ENCODE measurements around the gene C2orf74.
A peak's percentile ranks its signal among the peaks of the same experiment; 100 is the strongest.
"Not testable (repeated sequence)": the region's sequence is repeated elsewhere in the genome, so short reads cannot be mapped to it uniquely, and the experiment has no call there.

The C2orf74 gene

GRCh38 chr2:61161888-61162287 is at the start of gene C2orf74:
C2orf74 (plus strand) TSS chr2:61162188; CDS start chr2:61162515, 327 bp downstream.
- no peak for DNase-seq (ENCODE audit: low read depth in 4 of 4, low spot score in 1 of 4)

- DNase-seq (ENCODE audit: low read depth in 4 of 4, low spot score in 1 of 4) = no peak
Measured at GRCh38 chr2:61114147-61114546, 47.8 kb upstream of the C2orf74 start.

DNA sequence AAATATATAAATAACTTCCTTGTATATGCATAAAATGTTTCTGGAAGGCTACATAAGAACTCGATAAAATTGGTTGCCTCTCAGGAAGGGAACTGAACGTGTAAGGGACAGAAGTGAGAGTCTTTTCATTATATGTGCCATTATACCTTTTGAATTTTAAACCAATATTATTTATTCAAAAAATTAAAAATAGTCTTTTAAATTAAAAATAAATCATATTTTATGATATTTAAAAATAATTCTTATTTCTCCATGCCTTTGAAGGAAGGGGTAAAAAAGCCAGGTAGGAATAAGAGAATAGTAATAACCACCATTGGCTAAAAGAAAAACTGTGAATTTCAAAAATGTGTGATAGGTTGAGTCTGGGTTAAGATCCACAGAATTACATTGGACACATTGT is 45.7 kb upstream of the C2orf74 start:
- no peak for DNase-seq (ENCODE audit: low read depth in 4 of 4, low spot score in 1 of 4)

- no peak for DNase-seq (ENCODE audit: low read depth in 4 of 4, low spot score in 1 of 4)
Measured at GRCh38 chr2:61117534-61117933, 44.5 kb upstream of the C2orf74 start.

DNA sequence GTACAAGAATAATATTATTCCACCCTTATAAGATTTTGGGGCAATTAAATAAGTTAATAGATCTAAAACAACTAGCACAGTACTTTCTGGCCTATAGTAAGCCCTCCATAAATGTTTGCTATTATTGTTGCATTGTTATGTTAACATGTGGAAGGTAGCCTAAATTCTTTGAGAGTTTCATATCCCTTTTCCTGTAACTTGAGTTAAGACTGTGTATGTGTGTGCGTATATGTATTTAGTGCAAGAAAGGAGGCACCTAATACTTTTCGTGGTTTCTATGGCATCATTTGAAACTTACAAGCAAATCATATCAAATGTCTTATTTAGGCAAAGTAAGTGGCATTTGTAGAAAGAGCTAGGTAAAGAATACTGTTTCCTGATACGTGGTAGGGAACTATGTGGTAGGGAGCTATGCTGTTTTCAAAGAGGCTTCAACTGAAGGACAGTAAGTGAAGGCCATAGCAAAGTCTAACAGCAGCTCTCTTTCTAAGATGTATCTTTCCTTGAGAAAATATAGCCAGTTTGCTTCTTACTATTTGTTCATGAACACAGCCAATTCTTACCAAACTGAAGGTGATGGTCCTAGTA is 36.8 kb upstream of the C2orf74 start:
- no peak for DNase-seq (ENCODE audit: low read depth in 4 of 4, low spot score in 1 of 4)

DNA sequence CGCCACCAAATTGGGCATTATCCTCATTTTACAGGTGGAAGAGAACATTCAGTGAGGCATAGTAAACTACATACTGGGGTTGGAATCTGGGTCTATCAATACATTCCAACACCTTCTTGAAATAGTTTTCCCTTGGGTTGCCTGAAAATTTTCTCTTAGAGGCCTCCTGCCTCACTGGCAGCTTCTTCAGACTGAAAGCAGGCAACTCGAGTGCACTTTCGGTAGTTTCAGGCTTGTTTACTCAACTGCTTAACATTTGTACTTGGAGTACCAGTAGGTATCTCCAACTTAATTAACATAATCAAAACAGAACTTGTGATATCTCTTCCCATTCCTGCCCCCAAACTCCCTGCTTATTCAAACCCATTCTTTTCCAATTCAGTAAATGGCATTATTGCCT is 36.2 kb upstream of the C2orf74 start:
- no peak for DNase-seq (ENCODE audit: low read depth in 4 of 4, low spot score in 1 of 4)

DNA sequence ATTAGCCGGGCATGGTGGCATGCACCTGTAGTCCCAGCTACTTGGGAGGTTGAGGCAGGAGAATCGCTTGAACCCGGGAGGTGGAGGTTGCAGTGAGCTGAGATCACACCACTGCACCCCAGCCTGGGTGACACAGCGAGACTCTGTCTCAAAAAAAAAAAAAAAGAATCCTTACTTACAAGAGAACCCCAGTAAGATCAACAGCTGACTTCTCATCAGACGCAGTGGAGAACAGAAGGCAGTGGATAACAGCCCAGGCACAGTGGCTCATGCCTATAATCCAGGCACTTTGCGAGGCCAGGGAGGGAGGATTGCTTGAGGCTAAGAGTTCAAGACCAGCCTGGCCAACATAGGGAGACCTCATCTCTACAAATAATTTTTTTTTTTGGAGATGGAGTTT is 33.9 kb upstream of the C2orf74 start:
- DNase-seq (ENCODE audit: low read depth in 4 of 4, low spot score in 1 of 4) = not testable (repeated sequence)

- no peak for DNase-seq (ENCODE audit: low read depth in 4 of 4, low spot score in 1 of 4)
Measured at GRCh38 chr2:61134141-61134540, 27.8 kb upstream of the C2orf74 start.

DNA sequence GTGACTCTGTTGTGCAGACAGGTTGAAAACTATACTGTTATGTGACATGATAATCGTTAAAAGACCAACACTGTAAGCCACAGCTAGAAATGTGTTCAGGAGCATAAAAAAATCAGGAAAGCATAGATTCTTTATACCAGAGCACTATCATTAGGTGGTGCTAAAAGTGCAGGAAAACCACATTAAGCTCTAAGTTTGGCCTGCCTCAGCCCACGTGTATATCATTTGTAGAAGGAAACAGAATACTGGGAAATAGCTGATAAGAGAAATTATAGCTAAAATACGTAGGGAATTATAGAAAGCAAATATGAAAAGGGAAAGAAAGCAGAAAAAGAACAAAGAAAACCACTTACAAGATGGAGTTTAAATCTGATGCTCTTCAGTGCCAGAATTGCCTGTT is 26.5 kb upstream of the C2orf74 start:
- DNase-seq (ENCODE audit: low read depth in 4 of 4, low spot score in 1 of 4) = no peak

- DNase-seq (ENCODE audit: low read depth in 4 of 4, low spot score in 1 of 4) = no peak
Measured at GRCh38 chr2:61138859-61139258, 23.1 kb upstream of the C2orf74 start.

GRCh38 chr2:61141151-61141550 is 20.8 kb upstream of the C2orf74 start:
- no peak for DNase-seq (ENCODE audit: low read depth in 4 of 4, low spot score in 1 of 4)

GRCh38 chr2:61144697-61145268 is 17.2 kb upstream of the C2orf74 start:
- peak; percentile 87 to 92 (median 90) for DNase-seq (ENCODE audit: low read depth in 4 of 4, low spot score in 1 of 4)

DNA sequence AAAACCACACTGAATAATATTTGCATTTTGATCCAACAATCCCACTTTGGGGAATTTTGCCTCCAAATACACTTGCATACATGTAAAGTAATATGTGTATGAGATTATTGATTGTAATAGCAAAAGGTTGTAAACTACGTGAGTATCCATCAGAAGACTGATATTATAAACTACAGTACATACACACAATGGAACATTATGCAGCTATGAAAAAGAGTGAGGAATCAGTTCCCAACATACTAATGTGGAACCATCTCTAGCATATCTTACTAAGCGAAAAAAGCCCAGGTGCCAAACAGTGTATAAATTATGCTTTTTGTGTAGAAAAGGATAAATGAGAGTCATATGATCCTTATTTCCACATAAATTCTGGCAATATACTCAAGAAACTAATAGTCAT is 16.0 kb upstream of the C2orf74 start:
- no peak for DNase-seq (ENCODE audit: low read depth in 4 of 4, low spot score in 1 of 4)

- not testable (repeated sequence) for DNase-seq (ENCODE audit: low read depth in 4 of 4, low spot score in 1 of 4)
Measured at GRCh38 chr2:61148091-61148490, 13.9 kb upstream of the C2orf74 start.

GRCh38 chr2:61149074-61149473 is 12.9 kb upstream of the C2orf74 start:
- DNase-seq (ENCODE audit: low read depth in 4 of 4, low spot score in 1 of 4) = no peak

DNA sequence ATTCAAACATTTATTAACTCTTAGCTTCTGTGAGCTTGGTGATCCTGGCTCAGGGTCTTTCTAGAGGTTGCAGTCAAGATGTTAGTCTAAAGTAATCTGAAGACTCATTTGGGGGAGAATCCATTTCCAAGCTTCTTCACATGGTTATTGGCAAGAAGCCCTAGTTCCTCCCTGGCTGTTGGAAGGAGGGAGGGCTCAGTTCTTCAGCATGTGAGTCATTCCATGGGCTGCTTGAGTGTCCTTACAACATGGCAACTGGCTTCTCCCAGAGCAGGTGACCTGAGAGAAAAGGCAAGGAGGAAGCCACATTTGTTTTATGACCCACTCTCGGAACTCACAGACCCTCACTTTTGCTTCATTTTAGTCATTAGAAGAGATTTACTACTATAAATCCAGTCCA is 10.6 kb upstream of the C2orf74 start:
- no peak for DNase-seq (ENCODE audit: low read depth in 4 of 4, low spot score in 1 of 4)

- no peak for DNase-seq (ENCODE audit: low read depth in 4 of 4, low spot score in 1 of 4)
Measured at GRCh38 chr2:61157371-61158003, 4.5 kb upstream of the C2orf74 start.

DNA sequence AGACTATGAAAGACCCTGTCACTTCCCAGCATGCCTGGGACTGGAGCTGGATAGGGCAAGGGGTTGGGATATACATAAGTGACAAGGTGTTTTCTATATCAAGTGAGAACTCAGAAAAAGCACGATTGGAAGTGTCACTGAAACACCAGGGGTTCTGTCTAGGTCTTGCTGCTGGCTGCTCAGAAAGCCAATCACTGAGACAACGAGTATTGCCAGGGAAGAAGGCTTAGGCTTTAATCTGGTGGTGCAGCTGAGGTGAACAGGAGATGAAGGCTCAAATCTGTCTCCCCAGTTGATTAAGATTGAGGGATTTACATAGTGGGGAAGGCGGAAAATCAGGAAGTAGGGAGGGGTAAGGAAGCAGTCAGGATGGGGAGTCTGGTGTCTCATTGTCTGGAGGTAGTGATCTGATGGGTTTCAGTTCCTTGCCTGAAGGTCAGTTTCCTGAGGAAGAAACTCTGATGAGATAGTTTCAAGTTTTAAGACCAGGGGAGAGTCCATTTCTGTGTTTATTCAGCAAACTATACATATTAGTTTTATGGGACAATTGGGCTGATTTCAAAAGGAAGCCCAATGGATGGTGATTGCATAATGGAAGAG is 3.5 kb upstream of the C2orf74 start:
- DNase-seq (ENCODE audit: low read depth in 4 of 4, low spot score in 1 of 4) = no peak

DNA sequence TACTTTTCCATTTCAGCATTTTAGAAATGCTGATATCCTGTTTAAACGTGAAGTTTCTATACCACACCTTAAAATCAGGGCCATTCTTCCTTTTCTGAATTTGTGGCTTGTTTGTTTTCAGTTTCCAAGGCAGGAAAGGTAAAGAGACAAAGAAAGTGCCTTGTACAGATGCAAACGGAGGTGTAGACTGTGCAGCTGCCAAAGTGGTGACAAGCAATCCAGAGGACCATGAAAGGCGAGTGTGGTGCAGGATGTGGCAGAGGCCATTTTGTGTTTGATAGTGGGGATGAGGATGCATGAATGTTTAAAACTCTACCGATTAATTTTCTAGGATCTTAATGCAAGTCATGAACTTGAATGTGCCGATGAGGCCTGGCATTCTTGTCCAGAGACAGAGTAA is 733 bp downstream of the C2orf74 start:
- no peak for DNase-seq (ENCODE audit: low read depth in 4 of 4, low spot score in 1 of 4)

DNA sequence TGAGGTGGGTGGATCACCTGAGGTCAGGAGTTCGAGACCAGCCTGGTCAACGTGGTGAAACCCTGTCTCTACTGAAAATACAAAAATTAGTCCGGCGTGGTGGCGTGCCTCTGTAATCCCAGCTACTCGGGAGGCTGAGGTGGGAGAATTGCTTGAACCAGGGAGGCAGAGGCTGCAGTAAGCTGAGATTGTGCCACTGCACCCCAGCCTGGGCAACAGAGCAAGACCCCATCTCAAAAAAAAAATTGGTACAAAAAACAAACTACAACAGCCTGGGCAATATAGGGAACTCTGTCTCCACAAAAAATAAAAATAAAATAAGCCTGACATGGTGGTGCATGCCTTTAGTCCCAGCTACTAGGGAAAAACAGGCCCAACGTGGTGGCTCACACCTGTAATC is 3.1 kb downstream of the C2orf74 start:
- not testable (repeated sequence) for DNase-seq (ENCODE audit: low read depth in 4 of 4, low spot score in 1 of 4)

- DNase-seq (ENCODE audit: low read depth in 4 of 4, low spot score in 1 of 4) = no peak
Measured at GRCh38 chr2:61165946-61166345, 4.0 kb downstream of the C2orf74 start.

DNA sequence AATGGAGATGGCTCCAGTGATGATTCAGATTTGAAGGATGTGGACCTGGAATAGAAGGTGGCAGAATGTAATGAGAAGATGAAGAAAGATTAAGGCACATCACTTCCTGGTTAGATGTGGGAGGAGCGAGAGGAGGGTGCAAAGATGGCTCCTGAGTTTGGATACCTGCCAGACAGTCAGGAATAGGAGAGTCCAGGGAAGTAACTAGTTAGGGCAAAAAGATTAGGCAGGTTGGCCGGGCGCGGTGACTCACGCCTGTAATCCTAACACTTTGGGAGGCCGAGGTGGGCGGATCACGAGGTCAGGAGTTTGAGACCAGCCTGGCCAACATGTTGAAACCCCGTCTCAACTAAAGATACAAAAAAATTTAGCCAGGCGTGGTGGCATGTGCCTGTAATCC is 5.6 kb downstream of the C2orf74 start:
- no peak for DNase-seq (ENCODE audit: low read depth in 4 of 4, low spot score in 1 of 4)
